Measurements from ENCODE around the gene ACAD10. TPM values are rescaled to one million over a fixed set of nuclear protein-coding genes. Genes with fewer than 3 reads are reported as not detected.

Gene ACAD10
- total and polyA plus RNA-seq, 2 of the 13 experiments (the other 11 are each of a cell fraction or from before 2014, with no cell fraction given) = 15.2 to 16.3 TPM

GRCh38 chr12:111685811-111686573 lies at the start of gene ACAD10, which contains the start of gene BRAP (continued):
- TF ChIP-seq, protein P1, sequence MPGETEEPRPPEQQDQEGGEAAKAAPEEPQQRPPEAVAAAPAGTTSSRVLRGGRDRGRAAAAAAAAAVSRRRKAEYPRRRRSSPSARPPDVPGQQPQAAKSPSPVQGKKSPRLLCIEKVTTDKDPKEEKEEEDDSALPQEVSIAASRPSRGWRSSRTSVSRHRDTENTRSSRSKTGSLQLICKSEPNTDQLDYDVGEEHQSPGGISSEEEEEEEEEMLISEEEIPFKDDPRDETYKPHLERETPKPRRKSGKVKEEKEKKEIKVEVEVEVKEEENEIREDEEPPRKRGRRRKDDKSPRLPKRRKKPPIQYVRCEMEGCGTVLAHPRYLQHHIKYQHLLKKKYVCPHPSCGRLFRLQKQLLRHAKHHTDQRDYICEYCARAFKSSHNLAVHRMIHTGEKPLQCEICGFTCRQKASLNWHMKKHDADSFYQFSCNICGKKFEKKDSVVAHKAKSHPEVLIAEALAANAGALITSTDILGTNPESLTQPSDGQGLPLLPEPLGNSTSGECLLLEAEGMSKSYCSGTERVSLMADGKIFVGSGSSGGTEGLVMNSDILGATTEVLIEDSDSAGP (CRISPR knock-in tag; IDR thresholded peaks at IDR 0.05; ENCODE audit: borderline replicate concordance) = peak; percentile 82
- TF ChIP-seq ZSCAN31 (CRISPR knock-in tag; IDR thresholded peaks at IDR 0.05; ENCODE audit: low read depth) = peak; percentile 84
- peak; percentile 55; the same call in 1 of the 2 replicates for TF ChIP-seq ZNF878 (CRISPR knock-in tag; IDR thresholded peaks at IDR 0.05)
- peak; percentile 64; the same call in 1 of the 2 replicates for TF ChIP-seq RXRB (CRISPR knock-in tag; IDR thresholded peaks at IDR 0.05; ENCODE audit: borderline replicate concordance)
- TF ChIP-seq SIN3B (IDR thresholded peaks at IDR 0.05; ENCODE audit: low read length) = peak; percentile 80
- peak; percentile 56; the same call in 1 of the 2 replicates for TF ChIP-seq ZNF777 (CRISPR knock-in tag; IDR thresholded peaks at IDR 0.05)
- no peak for TF ChIP-seq PRMT3 (CRISPR knock-in tag; IDR thresholded peaks at IDR 0.05; ENCODE audit: borderline replicate concordance, low read depth)
- TF ChIP-seq ZNF660 (CRISPR knock-in tag; IDR thresholded peaks at IDR 0.05; ENCODE audit: borderline replicate concordance, low read depth) = no peak
- peak; percentile 51; the same call in 1 of the 2 replicates for TF ChIP-seq TGIF2 (CRISPR knock-in tag; IDR thresholded peaks at IDR 0.05)
- peak; percentile 77; the same call in 1 of the 2 replicates for TF ChIP-seq TIGD3 (CRISPR knock-in tag; IDR thresholded peaks at IDR 0.05; ENCODE audit: borderline replicate concordance)
- TF ChIP-seq MAZ (IDR thresholded peaks at IDR 0.05; ENCODE audit: borderline replicate concordance, low read depth, low read length) = no peak
- peak; percentile 82 for TF ChIP-seq MAZ (CRISPR knock-in tag; IDR thresholded peaks at IDR 0.05; ENCODE audit: low read depth)
- TF ChIP-seq ATM (IDR thresholded peaks at IDR 0.05; ENCODE audit: borderline replicate concordance) = no peak
- 0 out of 2 replicates have a peak, but pooled peaks have one; percentile 50 for TF ChIP-seq FOXC1 (CRISPR knock-in tag; IDR thresholded peaks at IDR 0.05; ENCODE audit: borderline replicate concordance)
- TF ChIP-seq, protein P2, sequence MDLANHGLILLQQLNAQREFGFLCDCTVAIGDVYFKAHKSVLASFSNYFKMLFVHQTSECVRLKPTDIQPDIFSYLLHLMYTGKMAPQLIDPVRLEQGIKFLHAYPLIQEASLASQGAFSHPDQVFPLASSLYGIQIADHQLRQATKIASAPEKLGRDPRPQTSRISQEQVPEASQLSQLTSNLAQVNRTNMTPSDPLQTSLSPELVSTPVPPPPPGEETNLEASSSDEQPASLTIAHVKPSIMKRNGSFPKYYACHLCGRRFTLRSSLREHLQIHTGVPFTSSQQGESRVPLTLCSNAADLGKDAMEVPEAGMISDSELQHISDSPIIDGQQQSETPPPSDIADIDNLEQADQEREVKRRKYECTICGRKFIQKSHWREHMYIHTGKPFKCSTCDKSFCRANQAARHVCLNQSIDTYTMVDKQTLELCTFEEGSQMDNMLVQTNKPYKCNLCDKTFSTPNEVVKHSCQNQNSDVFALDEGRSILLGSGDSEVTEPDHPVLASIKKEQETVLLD (CRISPR knock-in tag; IDR thresholded peaks at IDR 0.05; ENCODE audit: low read depth) = peak; percentile 38; the same call in 1 of the 2 replicates
- peak; percentile 78; the same call in 1 of the 3 replicates for TF ChIP-seq MXI1 (IDR thresholded peaks at IDR 0.05; ENCODE audit: borderline replicate concordance, low read depth, low read length)
- 0 out of 2 replicates have a peak, but pooled peaks have one; percentile 61 for TF ChIP-seq ZNF703 (CRISPR knock-in tag; IDR thresholded peaks at IDR 0.05; ENCODE audit: borderline replicate concordance)
- TF ChIP-seq, protein P3, sequence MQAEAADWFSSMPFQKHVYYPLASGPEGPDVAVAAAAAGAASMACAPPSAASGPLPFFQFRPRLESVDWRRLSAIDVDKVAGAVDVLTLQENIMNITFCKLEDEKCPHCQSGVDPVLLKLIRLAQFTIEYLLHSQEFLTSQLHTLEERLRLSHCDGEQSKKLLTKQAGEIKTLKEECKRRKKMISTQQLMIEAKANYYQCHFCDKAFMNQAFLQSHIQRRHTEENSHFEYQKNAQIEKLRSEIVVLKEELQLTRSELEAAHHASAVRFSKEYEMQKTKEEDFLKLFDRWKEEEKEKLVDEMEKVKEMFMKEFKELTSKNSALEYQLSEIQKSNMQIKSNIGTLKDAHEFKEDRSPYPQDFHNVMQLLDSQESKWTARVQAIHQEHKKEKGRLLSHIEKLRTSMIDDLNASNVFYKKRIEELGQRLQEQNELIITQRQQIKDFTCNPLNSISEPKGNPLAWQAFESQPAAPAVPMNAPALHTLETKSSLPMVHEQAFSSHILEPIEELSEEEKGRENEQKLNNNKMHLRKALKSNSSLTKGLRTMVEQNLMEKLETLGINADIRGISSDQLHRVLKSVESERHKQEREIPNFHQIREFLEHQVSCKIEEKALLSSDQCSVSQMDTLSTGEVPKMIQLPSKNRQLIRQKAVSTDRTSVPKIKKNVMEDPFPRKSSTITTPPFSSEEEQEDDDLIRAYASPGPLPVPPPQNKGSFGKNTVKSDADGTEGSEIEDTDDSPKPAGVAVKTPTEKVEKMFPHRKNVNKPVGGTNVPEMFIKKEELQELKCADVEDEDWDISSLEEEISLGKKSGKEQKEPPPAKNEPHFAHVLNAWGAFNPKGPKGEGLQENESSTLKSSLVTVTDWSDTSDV (CRISPR knock-in tag; IDR thresholded peaks at IDR 0.05) = 0 out of 2 replicates have a peak, but pooled peaks have one; percentile 33
- no peak for TF ChIP-seq CSRNP1 (CRISPR knock-in tag; IDR thresholded peaks at IDR 0.05)

Data from HepG2 (cell line).